ENCODE data around the gene GRIK4. TPM values are rescaled to one million over a fixed set of nuclear protein-coding genes. Genes with fewer than 3 reads are reported as not detected.

Gene GRIK4
- total RNA-seq, 6 experiments from 2014 or later = 0.07 to 0.11 TPM; not detected in 4

- no peak for ATAC-seq
- H3K36me3 ChIP-seq = no peaks in the 10 kb centered on the region
These were observed 139.8 kb downstream of the GRIK4 start for GRCh38 chr11:120651396-120651795.

GRCh38 chr11:120651836-120652235 is 140.3 kb downstream of the GRIK4 start:
- no peak overlapping the region for H3K27ac ChIP-seq
- no peaks in the 10 kb centered on the region for H3K36me3 ChIP-seq
- TF ChIP-seq POLR2A (IDR thresholded peaks at IDR 0.05) (no peak), CTCF (IDR thresholded peaks at IDR 0.05) (no peak)
- no peaks in the 10 kb centered on the region for H3K27me3 ChIP-seq
- DNase-seq = no peak
- intact Hi-C loops (cut with DNase I) = no loop called here
- H3K4me3 ChIP-seq = no peak overlapping the region
- WGBS (ENCODE audit: insufficient coverage, low coverage, low lambda C conversion rate, missing lambda C conversion rate) = 64% methylated on average over 6 of the region's 6 CpGs
- no peak for ATAC-seq
- H3K9me3 ChIP-seq = no peaks in the 10 kb centered on the region
- H3K4me1 ChIP-seq = no peaks in the 10 kb centered on the region

More at GRCh38 chr11:120651396-120651795, 139.8 kb downstream of the GRIK4 start:
- H3K27ac ChIP-seq = no peak overlapping the region
- no peak overlapping the region for H3K4me3 ChIP-seq
- H3K4me1 ChIP-seq = no peaks in the 10 kb centered on the region
- H3K9me3 ChIP-seq = no peaks in the 10 kb centered on the region
- H3K27me3 ChIP-seq = no peaks in the 10 kb centered on the region
- no peak for DNase-seq
- TF ChIP-seq CTCF (IDR thresholded peaks at IDR 0.05) (no peak), POLR2A (IDR thresholded peaks at IDR 0.05) (no peak)
- intact Hi-C loops (cut with DNase I) = no loop called here
- 20% methylated on average over 1 of the region's 3 CpGs for WGBS (ENCODE audit: insufficient coverage, low coverage, low lambda C conversion rate, missing lambda C conversion rate)

GRCh38 chr11:120652705-120653335 is 141.3 kb downstream of the GRIK4 start:
- TF ChIP-seq POLR2A (IDR thresholded peaks at IDR 0.05) (no peak), CTCF (IDR thresholded peaks at IDR 0.05) (no peak)
- H3K27me3 ChIP-seq = no peaks in the 10 kb centered on the region
- H3K4me3 ChIP-seq = no peak overlapping the region
- H3K27ac ChIP-seq = no peak overlapping the region
- ATAC-seq (no peak), DNase-seq (no peak)
- H3K4me1 ChIP-seq = no peaks in the 10 kb centered on the region
- WGBS (ENCODE audit: insufficient coverage, low coverage, low lambda C conversion rate, missing lambda C conversion rate) = 25% methylated on average over 1 of the region's 3 CpGs
- intact Hi-C loops (cut with DNase I) = no loop called here
- H3K9me3 ChIP-seq = no peaks in the 10 kb centered on the region
- no peaks in the 10 kb centered on the region for H3K36me3 ChIP-seq

- intact Hi-C loops (cut with DNase I) = no loop called here
- H3K27ac ChIP-seq = no peak overlapping the region
- no peak overlapping the region for H3K4me3 ChIP-seq
- H3K27me3 ChIP-seq = no peaks in the 10 kb centered on the region
- ATAC-seq (no peak), DNase-seq (no peak)
- no peaks in the 10 kb centered on the region for H3K9me3 ChIP-seq
- no peaks in the 10 kb centered on the region for H3K36me3 ChIP-seq
- TF ChIP-seq POLR2A (IDR thresholded peaks at IDR 0.05) = no peak
- no peak for TF ChIP-seq CTCF (IDR thresholded peaks at IDR 0.05)
- H3K4me1 ChIP-seq = no peaks in the 10 kb centered on the region
- 80% methylated on average over 5 of the region's 5 CpGs for WGBS (ENCODE audit: insufficient coverage, low coverage, low lambda C conversion rate, missing lambda C conversion rate)
These were observed 144.0 kb downstream of the GRIK4 start for GRCh38 chr11:120655589-120655988.
